HEK293 (cell line): ENCODE results near the gene TIMM17A.
A peak's percentile ranks its signal among the peaks of the same experiment; 100 is the strongest.

Experiments
- CTCF ChIA-PET: fragments of 350-600 bp; formaldehyde crosslinking; extraction: SDS; loops from one replicate; lab custom pipeline; 2021; ENCODE audit warnings: antibody characterized with exemption; lab: Yijun Ruan, JAX
- POLR2A ChIA-PET: fragments of 300-600 bp; formaldehyde crosslinking; extraction: SDS; loops from one replicate; lab custom pipeline; 2020; ENCODE audit warnings: antibody characterized with exemption, inconsistent platforms; lab: Yijun Ruan, JAX
- H3K27ac ChIP-seq: fragments of 200-500 bp; sonication (Bioruptor generic); 2 replicates; pipeline ENCODE4 v1.5.1; 2014; ENCODE audit warnings: low read depth, low read length, control low read depth, inconsistent platforms; ENCODE audit errors: extremely low read depth
- H3K36me3 ChIP-seq, 2 experiments: fragments of 200-500 bp in 1 of 2; sonication (Bioruptor generic) in 1 of 2; 1 replicate in 1 of 2; 2 replicates in 1 of 2; pipeline ENCODE4 v1.5.1; 2014 to 2017; ENCODE audit warnings: inconsistent platforms in 2 of 2, low read length in 2 of 2; ENCODE audit not compliant: control insufficient read depth in 2 of 2, insufficient read depth in 1 of 2
- H3K4me1 ChIP-seq: fragments of 200-500 bp; sonication (Bioruptor generic); 2 replicates; pipeline ENCODE4 v1.5.1; 2014; ENCODE audit warnings: mild to moderate bottlenecking, low read length, inconsistent platforms; ENCODE audit not compliant: control insufficient read depth, insufficient read depth
- H3K4me3 ChIP-seq: 2 replicates; pipeline ENCODE4 v1.5.1; 2011; ENCODE audit warnings: low read depth, mild to moderate bottlenecking, control low read depth, low read length, moderate library complexity
- H3K9me3 ChIP-seq: fragments of 200-500 bp; sonication (Bioruptor generic); 2 replicates; pipeline ENCODE4 v1.5.1; 2014; ENCODE audit warnings: low read depth, low read length, inconsistent platforms; ENCODE audit not compliant: control insufficient read depth, insufficient read depth
- GLIS2 ChIP-seq: fragments of 450-650 bp; formaldehyde crosslinking; IDR thresholded peaks from 2 replicates; pipeline ENCODE4 v1.5.1; 2016; ENCODE audit warnings: missing biosample characterization, missing genetic modification characterization
- IKZF3 ChIP-seq: fragments of 450-650 bp; IDR thresholded peaks from 2 replicates; pipeline ENCODE4 v1.5.0; 2018; ENCODE audit warnings: missing biosample characterization, mild to moderate bottlenecking, missing genetic modification characterization, moderate library complexity
- KLF7 ChIP-seq: fragments of 450-650 bp; formaldehyde crosslinking; IDR thresholded peaks from 2 replicates; pipeline ENCODE4 v1.5.1; 2016; ENCODE audit warnings: missing biosample characterization, missing genetic modification characterization, borderline replicate concordance
- MYNN ChIP-seq: fragments of 450-650 bp; formaldehyde crosslinking; IDR thresholded peaks from 2 replicates; pipeline ENCODE4 v1.5.1; 2016; ENCODE audit warnings: missing biosample characterization, missing genetic modification characterization, borderline replicate concordance
- MZF1 ChIP-seq: fragments of 450-650 bp; formaldehyde crosslinking; IDR thresholded peaks from 2 replicates; pipeline ENCODE4 v1.5.1; 2017; ENCODE audit warnings: missing biosample characterization, missing genetic modification characterization, borderline replicate concordance
- OSR2 ChIP-seq: fragments of 450-650 bp; formaldehyde crosslinking; IDR thresholded peaks from 2 replicates; pipeline ENCODE4 v1.5.1; 2016; ENCODE audit warnings: missing biosample characterization, missing genetic modification characterization
- RBAK ChIP-seq: fragments of 450-650 bp; formaldehyde crosslinking; IDR thresholded peaks from 2 replicates; pipeline ENCODE4 v1.5.1; 2016; ENCODE audit warnings: missing biosample characterization, missing genetic modification characterization
- SP2 ChIP-seq: fragments of 450-650 bp; formaldehyde crosslinking; IDR thresholded peaks from 2 replicates; pipeline ENCODE4 v1.5.1; 2016; ENCODE audit warnings: missing biosample characterization, missing genetic modification characterization
- SP7 ChIP-seq: fragments of 450-650 bp; formaldehyde crosslinking; IDR thresholded peaks from 2 replicates; pipeline ENCODE4 v1.5.1; 2016; ENCODE audit warnings: missing biosample characterization, missing genetic modification characterization
- TRIM28 ChIP-seq: IDR thresholded peaks from 2 replicates; pipeline ENCODE4 v1.6.1; 2011; ENCODE audit warnings: low read length, control low read depth, borderline replicate concordance
- ZBTB48 ChIP-seq: fragments of 450-650 bp; formaldehyde crosslinking; IDR thresholded peaks from 2 replicates; pipeline ENCODE4 v1.5.1; 2016; ENCODE audit warnings: missing biosample characterization, missing genetic modification characterization
- ZNF132 ChIP-seq: fragments of 450-650 bp; formaldehyde crosslinking; IDR thresholded peaks from 2 replicates; pipeline ENCODE4 v1.5.1; 2017; ENCODE audit warnings: missing biosample characterization, missing genetic modification characterization, borderline replicate concordance
- ZNF146 ChIP-seq: fragments of 450-650 bp; formaldehyde crosslinking; IDR thresholded peaks from 2 replicates; pipeline ENCODE4 v1.5.1; 2016; ENCODE audit warnings: missing biosample characterization, missing genetic modification characterization
- ZNF202 ChIP-seq: fragments of 450-650 bp; formaldehyde crosslinking; IDR thresholded peaks from 2 replicates; pipeline ENCODE4 v1.5.1; 2016; ENCODE audit warnings: missing biosample characterization, missing genetic modification characterization, borderline replicate concordance
- ZNF248 ChIP-seq: fragments of 450-650 bp; formaldehyde crosslinking; IDR thresholded peaks from 2 replicates; pipeline ENCODE4 v1.5.1; 2017; ENCODE audit warnings: missing biosample characterization, missing genetic modification characterization
- ZNF423 ChIP-seq: fragments of 450-650 bp; formaldehyde crosslinking; IDR thresholded peaks from 2 replicates; pipeline ENCODE4 v1.5.1; 2016; ENCODE audit warnings: missing biosample characterization, missing genetic modification characterization
- ZNF548 ChIP-seq: fragments of 450-650 bp; formaldehyde crosslinking; IDR thresholded peaks from 2 replicates; pipeline ENCODE4 v1.5.1; 2016; ENCODE audit warnings: missing biosample characterization, missing genetic modification characterization
- ZNF596 ChIP-seq: fragments of 450-650 bp; IDR thresholded peaks from 2 replicates; pipeline ENCODE4 v1.5.0; 2018; ENCODE audit warnings: missing biosample characterization, mild to moderate bottlenecking, missing genetic modification characterization, moderate library complexity
- ZNF610 ChIP-seq: fragments of 450-650 bp; formaldehyde crosslinking; IDR thresholded peaks from 2 replicates; pipeline ENCODE4 v1.5.1; 2016; ENCODE audit warnings: missing biosample characterization, missing genetic modification characterization, borderline replicate concordance
- ZNF664 ChIP-seq: fragments of 450-650 bp; formaldehyde crosslinking; IDR thresholded peaks from 2 replicates; pipeline ENCODE4 v1.5.1; 2016; ENCODE audit warnings: missing biosample characterization, missing genetic modification characterization
- ZNF747 ChIP-seq: fragments of 450-650 bp; formaldehyde crosslinking; IDR thresholded peaks from 2 replicates; pipeline ENCODE4 v1.5.1; 2016; ENCODE audit warnings: missing biosample characterization, missing genetic modification characterization
- ZNF843 ChIP-seq: fragments of 450-650 bp; formaldehyde crosslinking; IDR thresholded peaks from 2 replicates; pipeline ENCODE4 v1.5.1; 2016; ENCODE audit warnings: missing biosample characterization, missing genetic modification characterization
- ZSCAN16 ChIP-seq: fragments of 450-650 bp; formaldehyde crosslinking; IDR thresholded peaks from 2 replicates; pipeline ENCODE4 v1.5.1; 2016; ENCODE audit warnings: missing biosample characterization, missing genetic modification characterization
- TF ChIP-seq, protein P1 (sequence below): fragments of 450-650 bp; formaldehyde crosslinking; IDR thresholded peaks from 2 replicates; pipeline ENCODE4 v1.5.1; 2016; ENCODE audit warnings: missing biosample characterization, missing genetic modification characterization
- TF ChIP-seq, protein P2 (sequence below): fragments of 450-650 bp; formaldehyde crosslinking; IDR thresholded peaks from 2 replicates; pipeline ENCODE4 v1.5.1; 2016; ENCODE audit warnings: missing biosample characterization, missing genetic modification characterization
- TF ChIP-seq, protein P3 (sequence below): fragments of 450-650 bp; formaldehyde crosslinking; IDR thresholded peaks from 2 replicates; pipeline ENCODE4 v1.5.1; 2016; ENCODE audit warnings: missing biosample characterization, missing genetic modification characterization
- TF ChIP-seq, protein P4 (sequence below): fragments of 450-650 bp; formaldehyde crosslinking; IDR thresholded peaks from 2 replicates; pipeline ENCODE4 v1.5.1; 2016; ENCODE audit warnings: missing biosample characterization, missing genetic modification characterization
- TF ChIP-seq, protein P5 (sequence below): fragments of 450-650 bp; formaldehyde crosslinking; IDR thresholded peaks from 2 replicates; pipeline ENCODE4 v1.5.1; 2017; ENCODE audit warnings: missing biosample characterization, missing genetic modification characterization
- TF ChIP-seq, protein P6 (sequence below): fragments of 450-650 bp; formaldehyde crosslinking; IDR thresholded peaks from 2 replicates; pipeline ENCODE4 v1.5.1; 2016; ENCODE audit warnings: missing biosample characterization, missing genetic modification characterization, borderline replicate concordance

Gene TIMM17A

DNA sequence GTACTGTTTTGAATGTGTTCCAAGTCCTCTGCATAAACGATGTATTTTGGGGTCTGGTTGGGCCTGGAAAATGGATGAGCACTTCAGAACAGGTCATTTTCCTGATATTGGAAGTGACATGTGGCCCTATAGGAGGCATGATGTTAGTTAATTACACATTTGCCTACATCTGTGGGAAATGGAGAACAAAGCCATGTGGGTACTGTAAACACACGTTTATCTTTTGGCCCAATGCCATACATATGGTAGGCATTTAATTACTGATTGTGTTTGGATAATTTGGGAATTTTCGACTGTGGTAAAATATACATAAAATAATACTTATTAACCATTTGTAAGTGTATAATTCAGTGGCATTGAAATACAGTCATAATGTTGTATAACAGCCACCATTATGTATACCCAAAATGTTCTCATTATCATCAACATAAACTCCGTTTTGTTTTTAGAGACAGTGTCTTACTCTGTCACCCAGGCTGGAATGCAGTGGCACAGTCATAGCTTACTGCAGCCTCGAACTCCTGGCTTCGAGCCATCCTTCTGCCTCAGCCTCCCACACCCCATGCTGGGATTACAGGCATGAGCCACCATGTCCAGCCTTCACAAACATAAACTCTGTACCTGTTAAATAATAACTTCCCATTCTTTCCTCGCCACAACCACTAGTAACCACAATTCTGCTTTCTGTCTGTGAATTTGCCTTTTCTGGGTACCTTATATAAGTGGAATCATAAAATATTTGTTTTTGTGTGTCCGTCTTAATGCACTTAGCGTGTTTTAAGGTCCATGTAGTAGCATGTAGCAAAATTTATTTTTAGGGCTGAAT lies 15.2 kb downstream of the TIMM17A start:
- no peak overlapping the region for H3K4me3 ChIP-seq
- H3K36me3 ChIP-seq: peaks cover 25 to 45% of the 10 kb centered on the region in 2 experiments
- peaks cover 13% of the 10 kb centered on the region for H3K4me1 ChIP-seq
- H3K27ac ChIP-seq: no peak overlapping the region
- H3K9me3 ChIP-seq: no peaks in the 10 kb centered on the region
- ChIA-PET CTCF (interaction anchor here (0.6 to 5.4 kb wide), 4 partner anchors 69 to 178 kb away, joined by 3 to 204 read pairs (median 10); no protein-coding TSS in a partner anchor), POLR2A (no interaction called here)
- TF ChIP-seq ZSCAN16 (tag by site-specific recombination): no peak
- TF ChIP-seq ZNF202 (tag by site-specific recombination): no peak
- TF ChIP-seq, protein P1, sequence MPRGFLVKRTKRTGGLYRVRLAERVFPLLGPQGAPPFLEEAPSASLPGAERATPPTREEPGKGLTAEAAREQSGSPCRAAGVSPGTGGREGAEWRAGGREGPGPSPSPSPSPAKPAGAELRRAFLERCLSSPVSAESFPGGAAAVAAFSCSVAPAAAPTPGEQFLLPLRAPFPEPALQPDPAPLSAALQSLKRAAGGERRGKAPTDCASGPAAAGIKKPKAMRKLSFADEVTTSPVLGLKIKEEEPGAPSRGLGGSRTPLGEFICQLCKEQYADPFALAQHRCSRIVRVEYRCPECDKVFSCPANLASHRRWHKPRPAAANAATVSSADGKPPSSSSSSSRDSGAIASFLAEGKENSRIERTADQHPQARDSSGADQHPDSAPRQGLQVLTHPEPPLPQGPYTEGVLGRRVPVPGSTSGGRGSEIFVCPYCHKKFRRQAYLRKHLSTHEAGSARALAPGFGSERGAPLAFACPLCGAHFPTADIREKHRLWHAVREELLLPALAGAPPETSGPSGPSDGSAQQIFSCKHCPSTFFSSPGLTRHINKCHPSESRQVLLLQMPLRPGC (tag by site-specific recombination): no peak
- TF ChIP-seq KLF7 (tag by site-specific recombination): no peak
- TF ChIP-seq ZNF843 (tag by site-specific recombination): no peak
- no peak for TF ChIP-seq ZNF248 (tag by site-specific recombination)
- TF ChIP-seq, protein P2, sequence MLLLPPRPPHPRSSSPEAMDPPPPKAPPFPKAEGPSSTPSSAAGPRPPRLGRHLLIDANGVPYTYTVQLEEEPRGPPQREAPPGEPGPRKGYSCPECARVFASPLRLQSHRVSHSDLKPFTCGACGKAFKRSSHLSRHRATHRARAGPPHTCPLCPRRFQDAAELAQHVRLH: no peak
- TF ChIP-seq TRIM28: no peak
- TF ChIP-seq, protein P3, sequence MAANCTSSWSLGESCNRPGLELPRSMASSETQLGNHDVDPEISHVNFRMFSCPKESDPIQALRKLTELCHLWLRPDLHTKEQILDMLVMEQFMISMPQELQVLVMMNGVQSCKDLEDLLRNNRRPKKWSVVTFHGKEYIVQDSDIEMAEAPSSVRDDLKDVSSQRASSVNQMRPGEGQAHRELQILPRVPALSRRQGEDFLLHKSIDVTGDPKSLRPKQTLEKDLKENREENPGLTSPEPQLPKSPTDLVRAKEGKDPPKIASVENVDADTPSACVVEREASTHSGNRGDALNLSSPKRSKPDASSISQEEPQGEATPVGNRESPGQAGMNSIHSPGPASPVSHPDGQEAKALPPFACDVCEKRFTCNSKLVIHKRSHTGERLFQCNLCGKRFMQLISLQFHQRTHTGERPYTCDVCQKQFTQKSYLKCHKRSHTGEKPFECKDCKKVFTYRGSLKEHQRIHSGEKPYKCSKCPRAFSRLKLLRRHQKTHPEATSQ (tag by site-specific recombination): no peak
- peak; percentile 96 for TF ChIP-seq SP7 (tag by site-specific recombination)
- TF ChIP-seq ZNF132 (tag by site-specific recombination): no peak
- TF ChIP-seq IKZF3 (tag by site-specific recombination): peak; percentile 61
- no peak for TF ChIP-seq ZNF610 (tag by site-specific recombination)
- TF ChIP-seq, protein P4, sequence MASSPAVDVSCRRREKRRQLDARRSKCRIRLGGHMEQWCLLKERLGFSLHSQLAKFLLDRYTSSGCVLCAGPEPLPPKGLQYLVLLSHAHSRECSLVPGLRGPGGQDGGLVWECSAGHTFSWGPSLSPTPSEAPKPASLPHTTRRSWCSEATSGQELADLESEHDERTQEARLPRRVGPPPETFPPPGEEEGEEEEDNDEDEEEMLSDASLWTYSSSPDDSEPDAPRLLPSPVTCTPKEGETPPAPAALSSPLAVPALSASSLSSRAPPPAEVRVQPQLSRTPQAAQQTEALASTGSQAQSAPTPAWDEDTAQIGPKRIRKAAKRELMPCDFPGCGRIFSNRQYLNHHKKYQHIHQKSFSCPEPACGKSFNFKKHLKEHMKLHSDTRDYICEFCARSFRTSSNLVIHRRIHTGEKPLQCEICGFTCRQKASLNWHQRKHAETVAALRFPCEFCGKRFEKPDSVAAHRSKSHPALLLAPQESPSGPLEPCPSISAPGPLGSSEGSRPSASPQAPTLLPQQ (tag by site-specific recombination): no peak
- TF ChIP-seq MZF1: no peak
- TF ChIP-seq RBAK (tag by site-specific recombination): no peak
- no peak for TF ChIP-seq ZNF664 (tag by site-specific recombination)
- no peak for TF ChIP-seq ZNF596 (tag by site-specific recombination)
- TF ChIP-seq OSR2 (tag by site-specific recombination): peak; percentile 42; the same call in 1 of the 2 replicates
- no peak for TF ChIP-seq ZNF548 (tag by site-specific recombination)
- no peak for TF ChIP-seq ZNF423
- no peak for TF ChIP-seq ZNF747
- TF ChIP-seq MYNN (tag by site-specific recombination): no peak
- TF ChIP-seq, protein P5, sequence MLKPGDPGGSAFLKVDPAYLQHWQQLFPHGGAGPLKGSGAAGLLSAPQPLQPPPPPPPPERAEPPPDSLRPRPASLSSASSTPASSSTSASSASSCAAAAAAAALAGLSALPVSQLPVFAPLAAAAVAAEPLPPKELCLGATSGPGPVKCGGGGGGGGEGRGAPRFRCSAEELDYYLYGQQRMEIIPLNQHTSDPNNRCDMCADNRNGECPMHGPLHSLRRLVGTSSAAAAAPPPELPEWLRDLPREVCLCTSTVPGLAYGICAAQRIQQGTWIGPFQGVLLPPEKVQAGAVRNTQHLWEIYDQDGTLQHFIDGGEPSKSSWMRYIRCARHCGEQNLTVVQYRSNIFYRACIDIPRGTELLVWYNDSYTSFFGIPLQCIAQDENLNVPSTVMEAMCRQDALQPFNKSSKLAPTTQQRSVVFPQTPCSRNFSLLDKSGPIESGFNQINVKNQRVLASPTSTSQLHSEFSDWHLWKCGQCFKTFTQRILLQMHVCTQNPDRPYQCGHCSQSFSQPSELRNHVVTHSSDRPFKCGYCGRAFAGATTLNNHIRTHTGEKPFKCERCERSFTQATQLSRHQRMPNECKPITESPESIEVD (tag by site-specific recombination): peak; percentile 73
- TF ChIP-seq ZBTB48 (tag by site-specific recombination): no peak
- peak; percentile 86 for TF ChIP-seq ZNF146 (tag by site-specific recombination)
- TF ChIP-seq, protein P6, sequence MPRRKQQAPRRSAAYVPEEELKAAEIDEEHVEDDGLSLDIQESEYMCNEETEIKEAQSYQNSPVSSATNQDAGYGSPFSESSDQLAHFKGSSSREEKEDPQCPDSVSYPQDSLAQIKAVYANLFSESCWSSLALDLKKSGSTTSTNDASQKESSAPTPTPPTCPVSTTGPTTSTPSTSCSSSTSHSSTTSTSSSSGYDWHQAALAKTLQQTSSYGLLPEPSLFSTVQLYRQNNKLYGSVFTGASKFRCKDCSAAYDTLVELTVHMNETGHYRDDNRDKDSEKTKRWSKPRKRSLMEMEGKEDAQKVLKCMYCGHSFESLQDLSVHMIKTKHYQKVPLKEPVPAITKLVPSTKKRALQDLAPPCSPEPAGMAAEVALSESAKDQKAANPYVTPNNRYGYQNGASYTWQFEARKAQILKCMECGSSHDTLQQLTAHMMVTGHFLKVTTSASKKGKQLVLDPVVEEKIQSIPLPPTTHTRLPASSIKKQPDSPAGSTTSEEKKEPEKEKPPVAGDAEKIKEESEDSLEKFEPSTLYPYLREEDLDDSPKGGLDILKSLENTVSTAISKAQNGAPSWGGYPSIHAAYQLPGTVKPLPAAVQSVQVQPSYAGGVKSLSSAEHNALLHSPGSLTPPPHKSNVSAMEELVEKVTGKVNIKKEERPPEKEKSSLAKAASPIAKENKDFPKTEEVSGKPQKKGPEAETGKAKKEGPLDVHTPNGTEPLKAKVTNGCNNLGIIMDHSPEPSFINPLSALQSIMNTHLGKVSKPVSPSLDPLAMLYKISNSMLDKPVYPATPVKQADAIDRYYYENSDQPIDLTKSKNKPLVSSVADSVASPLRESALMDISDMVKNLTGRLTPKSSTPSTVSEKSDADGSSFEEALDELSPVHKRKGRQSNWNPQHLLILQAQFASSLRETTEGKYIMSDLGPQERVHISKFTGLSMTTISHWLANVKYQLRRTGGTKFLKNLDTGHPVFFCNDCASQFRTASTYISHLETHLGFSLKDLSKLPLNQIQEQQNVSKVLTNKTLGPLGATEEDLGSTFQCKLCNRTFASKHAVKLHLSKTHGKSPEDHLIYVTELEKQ (tag by site-specific recombination): no peak
- TF ChIP-seq GLIS2: no peak
- no peak for TF ChIP-seq SP2 (tag by site-specific recombination)
